HEK293 (cell line): Measurements from ENCODE around the gene EFCAB8.

Experiments used
- CTCF ChIA-PET: fragments of 350-600 bp; formaldehyde crosslinking; extraction: SDS; loops from one replicate; lab custom pipeline; 2021; ENCODE audit warnings: antibody characterized with exemption; lab: Yijun Ruan, JAX
- POLR2A ChIA-PET: fragments of 300-600 bp; formaldehyde crosslinking; extraction: SDS; loops from one replicate; lab custom pipeline; 2020; ENCODE audit warnings: antibody characterized with exemption, inconsistent platforms; lab: Yijun Ruan, JAX
- H3K27ac ChIP-seq: fragments of 200-500 bp; sonication (Bioruptor generic); 2 replicates; pipeline ENCODE4 v1.5.1; 2014; ENCODE audit warnings: low read depth, low read length, control low read depth, inconsistent platforms; ENCODE audit errors: extremely low read depth
- H3K36me3 ChIP-seq, 2 experiments: fragments of 200-500 bp in 1 of 2; sonication (Bioruptor generic) in 1 of 2; 1 replicate in 1 of 2; 2 replicates in 1 of 2; pipeline ENCODE4 v1.5.1; 2014 to 2017; ENCODE audit warnings: inconsistent platforms in 2 of 2, low read length in 2 of 2; ENCODE audit not compliant: control insufficient read depth in 2 of 2, insufficient read depth in 1 of 2
- H3K4me1 ChIP-seq: fragments of 200-500 bp; sonication (Bioruptor generic); 2 replicates; pipeline ENCODE4 v1.5.1; 2014; ENCODE audit warnings: mild to moderate bottlenecking, low read length, inconsistent platforms; ENCODE audit not compliant: control insufficient read depth, insufficient read depth
- H3K4me3 ChIP-seq: 2 replicates; pipeline ENCODE4 v1.5.1; 2011; ENCODE audit warnings: low read depth, mild to moderate bottlenecking, control low read depth, low read length, moderate library complexity
- H3K9me3 ChIP-seq: fragments of 200-500 bp; sonication (Bioruptor generic); 2 replicates; pipeline ENCODE4 v1.5.1; 2014; ENCODE audit warnings: low read depth, low read length, inconsistent platforms; ENCODE audit not compliant: control insufficient read depth, insufficient read depth
- BCL11A ChIP-seq: fragments of 450-650 bp; formaldehyde crosslinking; IDR thresholded peaks from 2 replicates; pipeline ENCODE4 v1.5.1; 2016; ENCODE audit warnings: low read depth, missing biosample characterization, missing genetic modification characterization
- GLIS1 ChIP-seq: fragments of 450-650 bp; formaldehyde crosslinking; IDR thresholded peaks from 2 replicates; pipeline ENCODE4 v1.5.1; 2016; ENCODE audit warnings: missing biosample characterization, missing genetic modification characterization
- GLIS2 ChIP-seq: fragments of 450-650 bp; formaldehyde crosslinking; IDR thresholded peaks from 2 replicates; pipeline ENCODE4 v1.5.1; 2016; ENCODE audit warnings: missing biosample characterization, missing genetic modification characterization
- HOXD13 ChIP-seq: sonication (generic); formaldehyde crosslinking; IDR thresholded peaks from 2 replicates; pipeline ENCODE4 v1.8.0; 2022; ENCODE audit warnings: missing genetic modification reagents, borderline replicate concordance
- KLF10 ChIP-seq: fragments of 450-650 bp; IDR thresholded peaks from 2 replicates; pipeline ENCODE4 v1.5.1; 2018; ENCODE audit warnings: missing biosample characterization, mild to moderate bottlenecking, missing genetic modification characterization
- OVOL3 ChIP-seq: fragments of 450-650 bp; formaldehyde crosslinking; IDR thresholded peaks from 2 replicates; pipeline ENCODE4 v1.5.1; 2016; ENCODE audit warnings: missing biosample characterization, missing genetic modification characterization
- PRDM1 ChIP-seq: fragments of 450-650 bp; formaldehyde crosslinking; IDR thresholded peaks from 2 replicates; pipeline ENCODE4; 2016; ENCODE audit warnings: missing biosample characterization, missing genetic modification characterization
- SETDB1 ChIP-seq: IDR thresholded peaks from one replicate; pipeline ENCODE4 v1.6.1; 2017; ENCODE audit warnings: mild to moderate bottlenecking, low read length, moderate library complexity, mixed read lengths; ENCODE audit not compliant: insufficient read length
- SP7 ChIP-seq: fragments of 450-650 bp; formaldehyde crosslinking; IDR thresholded peaks from 2 replicates; pipeline ENCODE4 v1.5.1; 2016; ENCODE audit warnings: missing biosample characterization, missing genetic modification characterization
- ZIC2 ChIP-seq: fragments of 450-650 bp; formaldehyde crosslinking; IDR thresholded peaks from 2 replicates; pipeline ENCODE4 v1.5.1; 2016; ENCODE audit warnings: missing biosample characterization, missing genetic modification characterization
- ZNF155 ChIP-seq: fragments of 450-650 bp; formaldehyde crosslinking; IDR thresholded peaks from 2 replicates; pipeline ENCODE4 v1.5.1; 2016; ENCODE audit warnings: missing biosample characterization, missing genetic modification characterization
- ZNF2 ChIP-seq: fragments of 450-650 bp; formaldehyde crosslinking; IDR thresholded peaks from 2 replicates; pipeline ENCODE4 v1.5.1; 2016; ENCODE audit warnings: missing biosample characterization, missing genetic modification characterization
- ZNF223 ChIP-seq: fragments of 450-650 bp; formaldehyde crosslinking; IDR thresholded peaks from 2 replicates; pipeline ENCODE4 v1.5.1; 2016; ENCODE audit warnings: missing biosample characterization, missing genetic modification characterization
- ZNF24 ChIP-seq: fragments of 450-650 bp; formaldehyde crosslinking; IDR thresholded peaks from 2 replicates; pipeline ENCODE4 v1.5.1; 2016; ENCODE audit warnings: missing biosample characterization, missing genetic modification characterization
- ZNF302 ChIP-seq: fragments of 450-650 bp; formaldehyde crosslinking; IDR thresholded peaks from 2 replicates; pipeline ENCODE4 v1.5.1; 2016; ENCODE audit warnings: missing biosample characterization, missing genetic modification characterization, low read depth
- ZNF394 ChIP-seq: fragments of 450-650 bp; formaldehyde crosslinking; IDR thresholded peaks from 2 replicates; pipeline ENCODE4 v1.5.1; 2016; ENCODE audit warnings: missing biosample characterization, missing genetic modification characterization, mild to moderate bottlenecking, moderate library complexity, borderline replicate concordance
- ZNF404 ChIP-seq: fragments of 450-650 bp; formaldehyde crosslinking; IDR thresholded peaks from 2 replicates; pipeline ENCODE4 v1.5.1; 2017; ENCODE audit warnings: missing biosample characterization, missing genetic modification characterization
- ZNF529 ChIP-seq: fragments of 450-650 bp; formaldehyde crosslinking; IDR thresholded peaks from 2 replicates; pipeline ENCODE4 v1.5.1; 2017; ENCODE audit warnings: missing genetic modification characterization, missing biosample characterization; ENCODE audit not compliant: insufficient replicate concordance
- ZNF555 ChIP-seq: fragments of 450-650 bp; formaldehyde crosslinking; conservative IDR thresholded peaks from 2 replicates; pipeline ENCODE4 v1.5.1; 2017; ENCODE audit warnings: missing biosample characterization, mild to moderate bottlenecking, missing genetic modification characterization, inconsistent platforms
- ZNF621 ChIP-seq: fragments of 450-650 bp; formaldehyde crosslinking; IDR thresholded peaks from 2 replicates; pipeline ENCODE4 v1.5.1; 2017; ENCODE audit warnings: missing biosample characterization, missing genetic modification characterization
- ZNF670 ChIP-seq: fragments of 450-650 bp; formaldehyde crosslinking; IDR thresholded peaks from 2 replicates; pipeline ENCODE4 v1.5.1; 2016; ENCODE audit warnings: missing biosample characterization, missing genetic modification characterization, low read depth
- ZNF677 ChIP-seq: fragments of 450-650 bp; IDR thresholded peaks from 2 replicates; pipeline ENCODE4 v1.5.0; 2018; ENCODE audit warnings: missing biosample characterization, mild to moderate bottlenecking, missing genetic modification characterization, moderate library complexity
- ZNF768 ChIP-seq: fragments of 450-650 bp; formaldehyde crosslinking; IDR thresholded peaks from 2 replicates; pipeline ENCODE4 v1.5.1; 2018; ENCODE audit warnings: missing biosample characterization, mild to moderate bottlenecking, missing genetic modification characterization
- ZNF777 ChIP-seq: fragments of 450-650 bp; formaldehyde crosslinking; IDR thresholded peaks from 2 replicates; pipeline ENCODE4 v1.5.1; 2017; ENCODE audit warnings: missing biosample characterization, missing genetic modification characterization, borderline replicate concordance
- ZSCAN23 ChIP-seq: fragments of 450-650 bp; formaldehyde crosslinking; IDR thresholded peaks from 2 replicates; pipeline ENCODE4 v1.5.1; 2016; ENCODE audit warnings: missing biosample characterization, missing genetic modification characterization
- TF ChIP-seq, protein P1 (sequence below): fragments of 450-650 bp; formaldehyde crosslinking; IDR thresholded peaks from 2 replicates; pipeline ENCODE4 v1.5.1; 2017; ENCODE audit warnings: missing biosample characterization, missing genetic modification characterization
- TF ChIP-seq, protein P2 (sequence below): fragments of 450-650 bp; formaldehyde crosslinking; IDR thresholded peaks from 2 replicates; pipeline ENCODE4 v1.5.1; 2017; ENCODE audit warnings: missing biosample characterization, missing genetic modification characterization
- TF ChIP-seq, protein P3 (sequence below): fragments of 450-650 bp; formaldehyde crosslinking; IDR thresholded peaks from 2 replicates; pipeline ENCODE4 v1.5.1; 2016; ENCODE audit warnings: missing biosample characterization, missing genetic modification characterization
- TF ChIP-seq, protein P4 (sequence below): fragments of 450-650 bp; formaldehyde crosslinking; IDR thresholded peaks from 2 replicates; pipeline ENCODE4 v1.5.1; 2016; ENCODE audit warnings: missing biosample characterization, missing genetic modification characterization

The EFCAB8 gene

DNA sequence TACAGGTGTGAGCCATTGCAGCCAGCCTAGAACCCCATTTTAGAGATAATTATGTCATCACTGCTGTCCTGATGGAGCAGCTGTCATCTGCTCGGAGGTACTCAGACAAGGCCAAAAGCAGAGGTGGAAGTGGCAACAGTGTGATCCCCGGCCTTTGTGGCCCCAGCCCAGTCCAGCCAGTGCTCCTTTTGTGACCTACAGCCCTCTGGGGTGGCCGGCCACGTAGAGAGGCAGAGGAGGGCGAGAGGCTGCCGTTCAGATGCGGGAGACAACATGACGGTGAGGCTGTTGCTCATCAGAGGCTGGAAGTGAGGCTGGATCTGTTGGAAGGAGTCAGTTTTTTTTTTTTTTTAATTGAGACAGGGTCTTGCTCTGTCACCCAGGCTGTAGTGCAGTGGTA lies 32.8 kb downstream of the EFCAB8 start:
- no peaks in the 10 kb centered on the region for H3K4me1 ChIP-seq
- TF ChIP-seq ZNF555 (tag by site-specific recombination), result no peak
- TF ChIP-seq ZNF223, result no peak
- no peak for TF ChIP-seq ZNF621
- TF ChIP-seq ZNF768 (tag by site-specific recombination), result no peak
- no peak for TF ChIP-seq PRDM1
- TF ChIP-seq, protein P1, sequence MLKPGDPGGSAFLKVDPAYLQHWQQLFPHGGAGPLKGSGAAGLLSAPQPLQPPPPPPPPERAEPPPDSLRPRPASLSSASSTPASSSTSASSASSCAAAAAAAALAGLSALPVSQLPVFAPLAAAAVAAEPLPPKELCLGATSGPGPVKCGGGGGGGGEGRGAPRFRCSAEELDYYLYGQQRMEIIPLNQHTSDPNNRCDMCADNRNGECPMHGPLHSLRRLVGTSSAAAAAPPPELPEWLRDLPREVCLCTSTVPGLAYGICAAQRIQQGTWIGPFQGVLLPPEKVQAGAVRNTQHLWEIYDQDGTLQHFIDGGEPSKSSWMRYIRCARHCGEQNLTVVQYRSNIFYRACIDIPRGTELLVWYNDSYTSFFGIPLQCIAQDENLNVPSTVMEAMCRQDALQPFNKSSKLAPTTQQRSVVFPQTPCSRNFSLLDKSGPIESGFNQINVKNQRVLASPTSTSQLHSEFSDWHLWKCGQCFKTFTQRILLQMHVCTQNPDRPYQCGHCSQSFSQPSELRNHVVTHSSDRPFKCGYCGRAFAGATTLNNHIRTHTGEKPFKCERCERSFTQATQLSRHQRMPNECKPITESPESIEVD, result no peak
- no peak for TF ChIP-seq GLIS2
- TF ChIP-seq SETDB1, result no peak
- TF ChIP-seq ZNF777 (tag by site-specific recombination), result no peak
- no peak for TF ChIP-seq ZNF677 (tag by site-specific recombination)
- no peak for TF ChIP-seq ZIC2 (tag by site-specific recombination)
- no peak for TF ChIP-seq ZNF302
- TF ChIP-seq GLIS1 (tag by site-specific recombination), result no peak
- TF ChIP-seq, protein P2, sequence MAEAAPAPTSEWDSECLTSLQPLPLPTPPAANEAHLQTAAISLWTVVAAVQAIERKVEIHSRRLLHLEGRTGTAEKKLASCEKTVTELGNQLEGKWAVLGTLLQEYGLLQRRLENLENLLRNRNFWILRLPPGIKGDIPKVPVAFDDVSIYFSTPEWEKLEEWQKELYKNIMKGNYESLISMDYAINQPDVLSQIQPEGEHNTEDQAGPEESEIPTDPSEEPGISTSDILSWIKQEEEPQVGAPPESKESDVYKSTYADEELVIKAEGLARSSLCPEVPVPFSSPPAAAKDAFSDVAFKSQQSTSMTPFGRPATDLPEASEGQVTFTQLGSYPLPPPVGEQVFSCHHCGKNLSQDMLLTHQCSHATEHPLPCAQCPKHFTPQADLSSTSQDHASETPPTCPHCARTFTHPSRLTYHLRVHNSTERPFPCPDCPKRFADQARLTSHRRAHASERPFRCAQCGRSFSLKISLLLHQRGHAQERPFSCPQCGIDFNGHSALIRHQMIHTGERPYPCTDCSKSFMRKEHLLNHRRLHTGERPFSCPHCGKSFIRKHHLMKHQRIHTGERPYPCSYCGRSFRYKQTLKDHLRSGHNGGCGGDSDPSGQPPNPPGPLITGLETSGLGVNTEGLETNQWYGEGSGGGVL (tag by site-specific recombination), result no peak
- no peak for TF ChIP-seq ZNF2 (tag by site-specific recombination)
- no peak for TF ChIP-seq ZNF404 (tag by site-specific recombination)
- ChIA-PET POLR2A (no interaction called here), CTCF (interaction anchor here (1.2 kb wide), 1 partner anchor 102 kb away, joined by 6 read pairs; no protein-coding TSS in a partner anchor)
- no peaks in the 10 kb centered on the region for H3K36me3 ChIP-seq
- no peak overlapping the region for H3K4me3 ChIP-seq
- no peak overlapping the region for H3K27ac ChIP-seq
- H3K9me3 ChIP-seq, result no peaks in the 10 kb centered on the region

DNA sequence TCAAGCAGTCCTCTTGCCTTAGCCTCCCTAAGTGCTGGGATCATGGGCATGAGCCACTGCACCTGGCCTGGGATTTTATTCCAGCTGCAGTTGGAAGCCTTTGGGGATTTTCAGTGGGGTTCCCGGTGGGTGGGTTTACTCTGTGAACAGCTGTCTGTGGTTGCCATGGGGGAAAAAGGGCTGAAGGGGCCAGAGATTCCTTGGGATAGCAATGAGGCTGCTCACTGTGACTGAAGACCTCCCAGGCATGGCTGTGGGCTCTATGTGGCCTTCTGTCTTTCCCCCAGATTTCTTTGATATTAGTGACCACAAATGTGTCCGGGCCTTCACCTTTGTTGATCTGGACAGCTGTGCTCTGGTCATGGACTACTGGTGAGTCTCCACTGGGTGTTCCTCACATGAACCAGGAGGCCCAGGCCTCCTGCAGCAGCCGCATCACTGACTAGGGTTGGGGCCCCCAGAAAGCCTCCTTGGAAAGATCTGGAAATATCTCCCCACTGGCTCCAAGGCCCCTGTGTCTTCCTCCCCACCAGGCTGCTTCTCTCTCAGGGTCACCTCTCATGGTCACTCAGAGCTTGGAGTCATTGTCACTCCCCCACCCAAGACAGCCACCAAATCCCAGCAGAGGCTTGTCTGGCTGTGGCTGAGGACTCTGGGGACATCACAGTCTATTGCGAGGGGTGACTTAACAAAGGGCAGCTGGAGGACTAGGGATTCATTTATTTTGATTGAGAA lies 33.4 kb downstream of the EFCAB8 start:
- ChIA-PET CTCF (interaction anchor here (0.6 to 1.2 kb wide), 2 partner anchors 51 to 102 kb away, joined by 3 to 6 read pairs; no protein-coding TSS in a partner anchor), POLR2A (no interaction called here)
- Histone ChIP-seq H3K36me3 (no peaks in the 10 kb centered on the region), H3K27ac (no peak overlapping the region), H3K4me3 (no peak overlapping the region), H3K9me3 (no peaks in the 10 kb centered on the region), H3K4me1 (no peaks in the 10 kb centered on the region)
- TF ChIP-seq SP7 (tag by site-specific recombination) (no peak), HOXD13 (CRISPR knock-in tag) (no peak), ZNF394 (tag by site-specific recombination) (no peak), ZNF670 (no peak), OVOL3 (tag by site-specific recombination) (no peak), ZSCAN23 (no peak), ZNF24 (tag by site-specific recombination) (no peak), BCL11A (tag by site-specific recombination) (no peak), ZNF155 (tag by site-specific recombination) (no peak), KLF10 (tag by site-specific recombination) (no peak), ZNF529 (tag by site-specific recombination) (no peak)
- TF ChIP-seq, protein P3, sequence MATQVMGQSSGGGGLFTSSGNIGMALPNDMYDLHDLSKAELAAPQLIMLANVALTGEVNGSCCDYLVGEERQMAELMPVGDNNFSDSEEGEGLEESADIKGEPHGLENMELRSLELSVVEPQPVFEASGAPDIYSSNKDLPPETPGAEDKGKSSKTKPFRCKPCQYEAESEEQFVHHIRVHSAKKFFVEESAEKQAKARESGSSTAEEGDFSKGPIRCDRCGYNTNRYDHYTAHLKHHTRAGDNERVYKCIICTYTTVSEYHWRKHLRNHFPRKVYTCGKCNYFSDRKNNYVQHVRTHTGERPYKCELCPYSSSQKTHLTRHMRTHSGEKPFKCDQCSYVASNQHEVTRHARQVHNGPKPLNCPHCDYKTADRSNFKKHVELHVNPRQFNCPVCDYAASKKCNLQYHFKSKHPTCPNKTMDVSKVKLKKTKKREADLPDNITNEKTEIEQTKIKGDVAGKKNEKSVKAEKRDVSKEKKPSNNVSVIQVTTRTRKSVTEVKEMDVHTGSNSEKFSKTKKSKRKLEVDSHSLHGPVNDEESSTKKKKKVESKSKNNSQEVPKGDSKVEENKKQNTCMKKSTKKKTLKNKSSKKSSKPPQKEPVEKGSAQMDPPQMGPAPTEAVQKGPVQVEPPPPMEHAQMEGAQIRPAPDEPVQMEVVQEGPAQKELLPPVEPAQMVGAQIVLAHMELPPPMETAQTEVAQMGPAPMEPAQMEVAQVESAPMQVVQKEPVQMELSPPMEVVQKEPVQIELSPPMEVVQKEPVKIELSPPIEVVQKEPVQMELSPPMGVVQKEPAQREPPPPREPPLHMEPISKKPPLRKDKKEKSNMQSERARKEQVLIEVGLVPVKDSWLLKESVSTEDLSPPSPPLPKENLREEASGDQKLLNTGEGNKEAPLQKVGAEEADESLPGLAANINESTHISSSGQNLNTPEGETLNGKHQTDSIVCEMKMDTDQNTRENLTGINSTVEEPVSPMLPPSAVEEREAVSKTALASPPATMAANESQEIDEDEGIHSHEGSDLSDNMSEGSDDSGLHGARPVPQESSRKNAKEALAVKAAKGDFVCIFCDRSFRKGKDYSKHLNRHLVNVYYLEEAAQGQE (tag by site-specific recombination), result no peak
- TF ChIP-seq, protein P4, sequence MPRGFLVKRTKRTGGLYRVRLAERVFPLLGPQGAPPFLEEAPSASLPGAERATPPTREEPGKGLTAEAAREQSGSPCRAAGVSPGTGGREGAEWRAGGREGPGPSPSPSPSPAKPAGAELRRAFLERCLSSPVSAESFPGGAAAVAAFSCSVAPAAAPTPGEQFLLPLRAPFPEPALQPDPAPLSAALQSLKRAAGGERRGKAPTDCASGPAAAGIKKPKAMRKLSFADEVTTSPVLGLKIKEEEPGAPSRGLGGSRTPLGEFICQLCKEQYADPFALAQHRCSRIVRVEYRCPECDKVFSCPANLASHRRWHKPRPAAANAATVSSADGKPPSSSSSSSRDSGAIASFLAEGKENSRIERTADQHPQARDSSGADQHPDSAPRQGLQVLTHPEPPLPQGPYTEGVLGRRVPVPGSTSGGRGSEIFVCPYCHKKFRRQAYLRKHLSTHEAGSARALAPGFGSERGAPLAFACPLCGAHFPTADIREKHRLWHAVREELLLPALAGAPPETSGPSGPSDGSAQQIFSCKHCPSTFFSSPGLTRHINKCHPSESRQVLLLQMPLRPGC (tag by site-specific recombination), result no peak
